ENCODE data around the gene CRTC3.
A peak's percentile ranks its signal among the peaks of the same experiment; 100 is the strongest.

The CRTC3 gene

DNA sequence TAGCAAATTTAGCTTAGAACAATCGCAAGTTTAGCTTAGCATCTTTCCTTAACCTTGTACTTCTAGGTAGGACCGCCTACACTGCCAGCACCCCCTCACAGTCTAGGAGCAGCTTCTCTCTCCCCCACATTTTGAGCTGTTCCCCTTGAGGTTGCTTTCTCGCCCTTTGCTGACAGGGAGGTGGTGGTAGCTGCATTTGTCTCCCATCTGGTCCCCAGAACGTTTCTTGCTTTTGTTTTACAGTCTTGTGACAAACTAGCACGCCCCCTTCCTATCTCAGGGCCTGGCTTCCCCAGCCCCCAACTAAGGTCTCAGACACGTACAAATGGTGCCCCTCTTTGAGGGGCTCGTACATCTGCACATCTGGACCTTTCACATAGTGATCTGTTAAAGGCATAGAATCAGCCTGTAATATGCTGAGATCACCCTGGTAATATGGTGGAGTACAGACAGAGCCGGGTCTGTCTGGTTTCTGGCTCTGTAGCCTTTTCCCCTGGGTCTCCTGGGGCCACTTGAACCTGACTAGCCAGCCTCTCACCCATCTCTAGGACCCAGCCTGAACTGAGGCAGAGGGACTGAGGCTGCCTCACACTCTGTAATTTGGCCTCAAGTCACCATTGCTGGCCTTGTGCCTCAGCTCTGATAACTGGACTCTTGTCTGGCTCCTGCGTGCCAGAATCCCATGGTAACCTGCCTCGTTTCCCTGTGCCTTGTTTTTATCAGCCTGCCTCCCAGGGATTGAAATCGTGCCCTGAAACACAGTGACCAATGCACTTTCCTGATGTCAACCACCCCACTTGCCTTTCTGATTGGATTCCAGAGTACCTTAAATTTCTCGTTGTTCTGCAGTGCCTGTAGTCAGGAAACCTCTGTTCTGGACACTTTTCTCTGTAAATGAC, 27.7 kb downstream of the CRTC3 start:
- CTCF ChIA-PET, result interaction anchor here (1.4 kb wide), 1 partner anchor 23 kb away, joined by 3 read pairs; no protein-coding TSS in a partner anchor
- TF ChIP-seq, protein P1, sequence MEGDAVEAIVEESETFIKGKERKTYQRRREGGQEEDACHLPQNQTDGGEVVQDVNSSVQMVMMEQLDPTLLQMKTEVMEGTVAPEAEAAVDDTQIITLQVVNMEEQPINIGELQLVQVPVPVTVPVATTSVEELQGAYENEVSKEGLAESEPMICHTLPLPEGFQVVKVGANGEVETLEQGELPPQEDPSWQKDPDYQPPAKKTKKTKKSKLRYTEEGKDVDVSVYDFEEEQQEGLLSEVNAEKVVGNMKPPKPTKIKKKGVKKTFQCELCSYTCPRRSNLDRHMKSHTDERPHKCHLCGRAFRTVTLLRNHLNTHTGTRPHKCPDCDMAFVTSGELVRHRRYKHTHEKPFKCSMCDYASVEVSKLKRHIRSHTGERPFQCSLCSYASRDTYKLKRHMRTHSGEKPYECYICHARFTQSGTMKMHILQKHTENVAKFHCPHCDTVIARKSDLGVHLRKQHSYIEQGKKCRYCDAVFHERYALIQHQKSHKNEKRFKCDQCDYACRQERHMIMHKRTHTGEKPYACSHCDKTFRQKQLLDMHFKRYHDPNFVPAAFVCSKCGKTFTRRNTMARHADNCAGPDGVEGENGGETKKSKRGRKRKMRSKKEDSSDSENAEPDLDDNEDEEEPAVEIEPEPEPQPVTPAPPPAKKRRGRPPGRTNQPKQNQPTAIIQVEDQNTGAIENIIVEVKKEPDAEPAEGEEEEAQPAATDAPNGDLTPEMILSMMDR (IDR thresholded peaks at IDR 0.05; ENCODE audit: insufficient read depth, low read length, missing control alignments), result no peak
- POLR2A ChIA-PET, result no interaction called here
- H3K4me3 ChIP-seq (ENCODE audit: low read depth, low read length), result no peak overlapping the region
- no peak for DNase-seq (ENCODE audit: low read depth, low spot score)

- no peak for DNase-seq (ENCODE audit: low read depth, low spot score)
Observed at GRCh38 chr15:90558171-90558573, 28.4 kb downstream of the CRTC3 start.

DNA sequence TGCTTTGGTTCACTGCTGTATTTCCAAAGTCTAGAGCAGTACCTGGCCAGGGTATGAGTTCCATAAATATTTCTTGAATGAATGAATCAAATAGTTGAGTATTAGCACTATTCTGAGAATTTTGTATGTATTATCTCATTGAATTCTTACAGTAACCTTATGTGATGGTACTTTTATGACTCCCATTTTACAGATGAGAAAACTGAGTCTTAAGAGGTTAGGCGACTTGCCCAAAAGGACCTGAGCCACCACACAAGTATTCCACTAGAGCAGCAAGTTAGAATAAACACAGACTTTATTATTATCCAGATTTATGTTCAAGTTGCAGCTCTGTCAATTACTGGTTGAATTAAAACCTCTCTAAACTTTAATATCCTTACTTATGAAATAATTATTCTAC, 29.4 kb downstream of the CRTC3 start:
- POLR2A ChIA-PET, result no interaction called here
- TF ChIP-seq, protein P1 (IDR thresholded peaks at IDR 0.05; ENCODE audit: insufficient read depth, low read length, missing control alignments), result no peak

More at GRCh38 chr15:90558171-90558573, 28.4 kb downstream of the CRTC3 start:
- CTCF ChIA-PET, result interaction anchor here (1.4 kb wide), 1 partner anchor 22 kb away, joined by 3 read pairs; no protein-coding TSS in a partner anchor
- POLR2A ChIA-PET, result interaction anchor here (0.6 to 0.7 kb wide), 2 partner anchors 50 to 224 kb away, joined by 3 read pairs; no protein-coding TSS in a partner anchor
- TF ChIP-seq, protein P1 (IDR thresholded peaks at IDR 0.05; ENCODE audit: insufficient read depth, low read length, missing control alignments), result no peak
- no peak overlapping the region for H3K4me3 ChIP-seq (ENCODE audit: low read depth, low read length)

GRCh38 chr15:90560229-90560776, 30.6 kb downstream of the CRTC3 start:
- CTCF ChIA-PET, result interaction anchor here (1.3 to 2.8 kb wide), 5 partner anchors 17 to 374 kb away, joined by 4 to 13 read pairs (median 4); partner anchors contain the start of gene UNC45A
- TF ChIP-seq, protein P1 (IDR thresholded peaks at IDR 0.05; ENCODE audit: insufficient read depth, low read length, missing control alignments), result no peak
- POLR2A ChIA-PET, result interaction anchor here (1.0 to 1.2 kb wide), 2 partner anchors 8 to 25 kb away, joined by 3 read pairs; no protein-coding TSS in a partner anchor
- H3K4me3 ChIP-seq (ENCODE audit: low read depth, low read length), result no peak overlapping the region
- peak; percentile 94 for DNase-seq (ENCODE audit: low read depth, low spot score)

More for the DNA sequence above, 29.4 kb downstream of the CRTC3 start:
- H3K4me3 ChIP-seq (ENCODE audit: low read depth, low read length), result no peak overlapping the region
- CTCF ChIA-PET, result interaction anchor here (1.3 kb wide), 1 partner anchor 134 kb away, joined by 4 read pairs; no protein-coding TSS in a partner anchor
- DNase-seq (ENCODE audit: low read depth, low spot score), result no peak

DNA sequence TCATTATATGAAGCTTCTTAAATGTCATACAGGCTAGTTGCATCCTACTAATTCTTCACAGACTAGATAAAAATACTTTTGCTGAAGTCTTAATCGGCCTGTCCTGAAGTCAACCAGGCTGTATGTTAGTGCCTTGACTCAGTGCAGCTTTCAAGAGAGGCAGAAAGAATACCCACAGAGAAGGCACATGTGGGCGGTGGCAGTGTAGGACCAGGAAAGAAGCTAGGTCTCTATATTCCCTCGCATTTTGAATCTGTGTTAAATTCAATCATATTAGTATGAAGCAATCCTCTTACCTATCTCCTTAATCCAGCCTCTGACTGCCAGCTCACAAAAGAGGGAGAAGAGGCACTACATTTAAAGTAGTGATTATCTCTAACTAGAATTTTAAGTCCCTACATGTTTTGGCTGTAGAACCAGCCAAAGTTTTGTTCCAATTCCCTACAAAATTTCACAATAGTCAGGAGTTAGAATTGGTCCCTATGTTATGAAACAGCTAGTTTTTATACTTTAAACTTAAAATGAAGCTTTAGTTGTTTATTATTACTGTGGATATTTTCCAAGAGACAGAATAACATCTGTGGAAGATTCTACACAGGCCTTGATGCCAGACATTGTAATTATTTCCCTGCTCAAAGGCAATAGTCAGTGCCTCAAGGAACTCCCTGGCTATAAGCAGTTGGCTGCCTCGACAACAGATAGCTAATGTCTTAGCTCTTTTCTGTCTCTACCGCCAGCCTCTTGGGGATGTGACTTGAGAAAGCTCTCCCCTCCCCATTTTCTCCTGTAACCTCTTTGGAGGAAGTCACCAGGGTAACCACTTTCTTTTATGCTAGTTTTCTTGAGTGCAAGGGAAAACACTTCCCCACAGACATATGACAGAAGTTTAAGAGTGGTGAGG, 31.9 kb downstream of the CRTC3 start:
- CTCF ChIA-PET, result interaction anchor here (0.8 to 2.8 kb wide), 7 partner anchors 8 to 325 kb away, joined by 3 to 13 read pairs (median 4); no protein-coding TSS in a partner anchor
- POLR2A ChIA-PET, result no interaction called here
- H3K4me3 ChIP-seq (ENCODE audit: low read depth, low read length), result no peak overlapping the region
- peak; percentile 46 for DNase-seq (ENCODE audit: low read depth, low spot score)
- TF ChIP-seq, protein P1 (IDR thresholded peaks at IDR 0.05; ENCODE audit: insufficient read depth, low read length, missing control alignments), result no peak
